Neural progenitor cell (in vitro differentiated cells): Measurements from ENCODE around the gene WDR86.

Experiments
- EZH2 ChIP-seq: fragments of 200-600 bp; sonication (generic); IDR thresholded peaks from 2 replicates; pipeline ENCODE4 v1.6.1; 2017; ENCODE audit warnings: antibody characterized with exemption, mild to moderate bottlenecking, moderate library complexity
- TF ChIP-seq, protein P1 (sequence below): fragments of 200-600 bp; sonication (generic); IDR thresholded peaks from 2 replicates; pipeline ENCODE4 v1.5.1; 2017; ENCODE audit warnings: antibody characterized with exemption, mild to moderate bottlenecking

GRCh38 chr7:151363182-151363581 is 46.7 kb downstream of the WDR86 start:
- TF ChIP-seq, protein P1, sequence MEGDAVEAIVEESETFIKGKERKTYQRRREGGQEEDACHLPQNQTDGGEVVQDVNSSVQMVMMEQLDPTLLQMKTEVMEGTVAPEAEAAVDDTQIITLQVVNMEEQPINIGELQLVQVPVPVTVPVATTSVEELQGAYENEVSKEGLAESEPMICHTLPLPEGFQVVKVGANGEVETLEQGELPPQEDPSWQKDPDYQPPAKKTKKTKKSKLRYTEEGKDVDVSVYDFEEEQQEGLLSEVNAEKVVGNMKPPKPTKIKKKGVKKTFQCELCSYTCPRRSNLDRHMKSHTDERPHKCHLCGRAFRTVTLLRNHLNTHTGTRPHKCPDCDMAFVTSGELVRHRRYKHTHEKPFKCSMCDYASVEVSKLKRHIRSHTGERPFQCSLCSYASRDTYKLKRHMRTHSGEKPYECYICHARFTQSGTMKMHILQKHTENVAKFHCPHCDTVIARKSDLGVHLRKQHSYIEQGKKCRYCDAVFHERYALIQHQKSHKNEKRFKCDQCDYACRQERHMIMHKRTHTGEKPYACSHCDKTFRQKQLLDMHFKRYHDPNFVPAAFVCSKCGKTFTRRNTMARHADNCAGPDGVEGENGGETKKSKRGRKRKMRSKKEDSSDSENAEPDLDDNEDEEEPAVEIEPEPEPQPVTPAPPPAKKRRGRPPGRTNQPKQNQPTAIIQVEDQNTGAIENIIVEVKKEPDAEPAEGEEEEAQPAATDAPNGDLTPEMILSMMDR: no peak
- no peak for TF ChIP-seq EZH2
